NCI-H510A treated with DMSO at 0.1 percent for 48 hours (cell line): ENCODE measurements around the gene NUTF2.
"Not testable (repeated sequence)": the region's sequence is repeated elsewhere in the genome, so short reads cannot be mapped to it uniquely, and the experiment has no call there.

Experiments
- DNase-seq: peaks from one replicate; lab custom pipeline; 2025; lab: John Stamatoyannopoulos, UW

The NUTF2 gene

DNA sequence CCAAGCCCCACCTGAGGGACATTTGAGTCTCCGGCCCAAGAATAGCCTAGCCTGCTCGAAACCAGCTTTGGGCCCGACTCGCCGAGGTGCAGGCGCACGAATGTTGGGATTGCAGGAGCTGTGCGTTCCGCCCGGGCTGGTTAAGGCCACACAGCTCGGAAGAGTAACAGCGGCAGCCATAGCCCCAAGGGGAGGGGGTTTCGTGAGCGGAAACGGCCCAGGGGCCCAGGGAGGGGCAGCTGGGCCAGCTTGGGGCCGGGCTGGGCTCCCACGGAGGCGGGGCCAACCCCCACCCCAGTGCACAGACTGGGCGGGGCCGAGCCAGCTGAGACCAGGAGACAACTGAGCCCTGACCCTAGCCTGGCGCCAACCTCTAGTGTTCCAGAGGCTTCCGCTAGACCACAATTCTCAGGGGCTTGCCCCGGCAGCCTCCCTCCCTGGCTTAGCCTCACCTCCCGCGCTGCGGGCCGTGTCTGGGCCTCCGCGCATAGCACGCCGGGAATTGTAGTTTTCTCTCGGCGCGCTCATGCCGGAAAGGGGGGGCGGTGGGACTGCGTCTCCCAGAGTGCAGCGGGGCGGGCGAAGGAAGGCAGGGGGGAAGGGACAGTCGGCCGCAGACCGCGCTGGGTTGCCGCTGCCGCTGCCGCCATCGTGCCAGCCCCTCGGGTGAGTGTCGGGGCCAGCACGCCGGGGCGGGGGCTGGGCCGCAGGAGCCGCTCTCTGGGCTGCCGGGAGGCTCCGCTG, at the start of gene NUTF2:
NUTF2 (plus strand) TSS at position 614 of the 744 bp plus-strand sequence. CDS start 18,198 bp downstream, outside the sequence.
- peak; percentile 86 for DNase-seq

DNA sequence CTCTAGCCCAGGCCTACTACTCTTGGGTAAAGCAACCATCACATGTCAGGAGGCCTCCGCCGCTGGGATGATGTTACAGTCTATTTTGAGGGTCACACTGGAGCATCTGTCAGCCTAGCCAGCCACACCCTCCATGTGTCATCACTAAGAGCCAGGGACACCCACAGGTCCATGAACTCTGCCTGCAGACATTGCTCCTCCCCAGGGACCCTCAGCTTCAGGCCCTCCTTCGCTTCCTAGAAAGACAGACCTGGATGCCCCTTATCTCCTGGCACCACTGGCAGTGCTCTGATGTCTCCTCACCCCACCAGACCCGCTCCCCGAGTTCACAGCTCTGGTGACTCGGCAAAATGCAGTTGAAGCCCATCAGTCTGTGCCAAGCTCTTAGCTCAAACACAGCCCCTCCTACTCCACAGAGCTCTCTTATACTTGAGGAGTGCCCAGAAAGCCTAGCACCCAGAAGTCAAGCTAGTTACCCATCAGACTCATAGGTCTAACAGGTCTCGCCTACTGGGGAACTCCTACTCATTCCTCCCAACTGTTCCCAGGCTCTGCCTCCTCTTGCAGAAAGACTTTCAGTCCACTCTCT, 46.3 kb upstream of the NUTF2 start:
- no peak for DNase-seq

DNA sequence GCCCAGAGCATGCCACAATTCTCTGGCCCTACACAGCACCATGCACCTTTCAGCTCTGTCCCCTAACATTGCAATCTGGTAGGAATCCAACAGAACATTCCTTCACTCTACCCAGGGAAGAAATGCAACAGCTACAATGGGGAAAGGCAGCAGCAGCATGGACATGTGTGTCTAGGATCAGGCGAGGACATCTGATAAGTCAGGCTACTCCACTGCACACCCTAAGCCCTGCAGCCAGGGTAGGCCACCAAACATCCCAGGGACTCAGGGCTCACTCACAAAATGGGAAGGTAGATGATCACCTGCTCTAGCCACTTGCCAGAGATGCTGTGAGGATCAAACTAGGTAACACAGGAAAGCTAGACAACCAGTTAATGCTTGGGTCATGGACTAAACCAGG, 45.5 kb upstream of the NUTF2 start:
- DNase-seq = no peak

DNA sequence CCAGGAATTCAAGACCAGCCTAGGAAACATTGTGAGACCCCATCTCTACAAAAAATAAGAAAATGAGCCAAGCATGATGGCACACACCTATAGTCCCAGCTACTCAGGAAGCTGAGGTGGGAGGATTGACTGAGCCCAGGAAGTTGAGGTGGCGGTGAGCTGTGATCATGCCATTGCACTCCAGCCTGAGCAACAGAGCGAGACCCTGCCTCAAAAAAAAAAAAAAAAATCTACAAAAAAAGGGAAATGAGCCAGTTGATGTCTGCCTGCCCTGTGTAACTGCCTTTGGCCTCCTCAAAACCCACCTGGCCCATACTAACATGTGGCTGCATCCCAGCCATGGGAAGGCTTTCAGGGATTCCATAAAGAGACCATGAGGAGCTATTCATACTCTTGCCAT, 44.9 kb upstream of the NUTF2 start:
- no peak for DNase-seq

DNA sequence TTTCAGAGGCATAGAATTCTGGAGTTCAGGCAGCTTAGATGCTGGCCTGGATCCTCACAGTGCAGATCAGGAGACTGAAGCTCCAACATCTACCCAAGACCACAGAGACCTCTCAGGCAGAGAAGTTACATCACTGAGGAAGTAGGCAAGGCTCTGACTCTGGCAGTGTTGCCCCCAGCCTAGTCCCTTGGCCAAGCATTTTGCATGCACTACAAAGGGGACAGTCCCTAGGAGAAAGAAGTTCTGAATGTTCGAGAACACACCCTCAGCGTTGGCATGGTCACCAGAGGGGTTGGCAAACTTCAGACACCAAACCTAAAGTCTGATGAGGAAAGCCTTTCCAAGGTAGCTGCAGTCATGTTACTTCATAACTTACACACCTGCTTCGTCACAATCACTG, 42.8 kb upstream of the NUTF2 start:
- no peak for DNase-seq

DNA sequence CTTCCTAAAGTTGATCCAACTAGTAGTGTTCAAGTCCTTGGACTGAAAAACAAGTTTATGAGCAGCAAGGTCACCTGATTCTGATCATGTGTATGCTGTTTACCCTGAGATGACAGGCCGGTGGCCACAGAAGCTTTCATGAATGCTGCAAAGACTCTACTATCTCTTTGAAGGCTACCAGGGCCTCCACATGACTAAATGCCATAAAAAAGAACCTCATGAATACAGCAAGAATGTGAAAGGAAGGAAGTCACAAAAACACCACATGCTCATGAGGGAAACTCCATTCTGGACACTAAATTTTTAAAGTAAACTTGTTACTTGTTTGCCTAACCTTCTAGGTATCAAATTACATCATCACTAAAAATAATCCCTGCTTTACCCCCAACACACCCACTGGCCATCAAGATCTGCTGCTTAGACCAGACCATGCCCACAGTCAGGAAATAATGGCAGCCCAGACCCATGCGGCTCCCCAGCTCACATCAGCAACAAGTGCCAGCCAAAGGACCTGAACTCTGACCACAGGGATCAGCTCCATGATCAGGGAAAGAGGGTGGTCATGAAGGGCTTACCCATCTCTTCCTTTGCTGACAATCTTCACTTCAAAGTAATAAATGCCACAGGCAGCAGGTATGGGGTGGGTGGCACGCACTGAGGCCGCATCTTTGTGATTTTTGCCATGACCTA, 41.7 kb upstream of the NUTF2 start:
- DNase-seq = no peak

DNA sequence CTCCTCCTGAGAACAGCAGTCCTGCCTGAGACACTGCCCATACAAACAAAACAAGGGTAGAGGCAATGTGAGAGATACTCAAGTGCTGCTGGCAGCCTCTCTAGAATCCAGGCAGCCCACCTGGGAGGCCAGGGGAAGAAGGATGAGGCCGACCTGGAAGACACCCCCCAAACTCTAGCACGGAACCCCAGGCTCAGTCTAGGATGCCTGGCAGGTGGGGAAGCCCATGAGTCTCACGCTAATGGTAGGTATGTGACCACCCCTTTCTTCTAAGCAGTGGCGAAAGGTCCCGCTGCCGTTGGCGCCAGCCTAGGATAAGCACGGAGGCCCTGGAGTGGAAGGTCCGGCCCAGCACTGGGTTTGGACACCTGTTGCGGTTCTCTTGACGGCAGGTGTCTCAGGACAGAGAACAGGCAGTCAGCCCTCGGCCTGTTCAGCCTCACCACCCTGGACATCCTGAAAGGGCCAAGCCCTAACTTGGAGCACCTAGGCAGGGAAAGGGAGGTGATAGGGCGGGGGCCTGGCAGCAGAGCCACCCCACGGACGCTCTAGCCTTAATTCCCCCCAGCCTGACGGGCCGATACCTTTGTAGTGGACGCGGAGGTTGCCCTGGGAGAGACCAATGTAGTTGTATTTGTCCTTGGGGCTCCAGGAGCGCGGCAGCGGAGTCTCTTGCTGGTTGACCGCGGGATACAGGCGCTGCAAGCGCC, 40.9 kb upstream of the NUTF2 start:
- no peak for DNase-seq

DNA sequence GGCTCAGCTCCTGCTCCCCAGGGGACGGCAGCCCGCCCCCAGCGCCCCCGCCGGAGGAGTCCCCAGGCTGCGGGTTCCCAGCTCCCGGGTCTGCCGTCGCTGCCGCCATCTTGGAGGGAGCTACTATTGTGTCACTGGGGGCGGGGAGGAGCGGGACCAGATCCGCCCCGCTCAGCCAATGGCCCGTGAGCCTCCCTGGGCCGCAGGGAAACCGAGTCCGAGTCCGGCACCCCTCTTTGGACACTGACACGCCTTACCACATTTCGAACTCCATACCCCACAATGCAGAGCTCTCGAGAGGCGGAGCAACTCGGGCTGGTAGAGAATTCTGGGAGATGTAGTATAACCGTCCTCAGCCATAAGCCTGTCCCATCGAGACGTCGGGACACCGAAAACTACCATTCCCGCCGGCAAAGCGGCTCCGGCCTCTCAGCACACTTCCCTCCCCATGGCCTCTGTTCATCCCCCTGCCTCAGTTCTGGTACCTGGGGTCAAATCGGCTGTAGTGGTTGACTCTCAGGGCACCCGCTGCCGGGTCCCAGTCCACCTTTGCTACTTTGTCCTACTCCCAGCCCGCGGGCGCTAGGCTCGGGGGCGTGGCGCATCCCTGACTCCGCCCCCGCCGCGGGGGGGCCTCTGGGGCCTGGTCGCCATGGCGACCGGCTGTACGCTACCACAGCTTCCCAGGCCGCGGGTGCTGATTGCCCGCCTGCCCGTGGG, 40.1 kb upstream of the NUTF2 start, which contains the start of the genes RANBP10 and TSNAXIP1:
RANBP10 (minus strand) TSS at position 133 of the 720 bp plus-strand sequence; CDS start at position 109, 24 bp downstream.
TSNAXIP1 (plus strand) TSS at position 462 of the 720 bp plus-strand sequence. CDS start 261 bp downstream, outside the sequence.
- DNase-seq = peak; percentile 95

DNA sequence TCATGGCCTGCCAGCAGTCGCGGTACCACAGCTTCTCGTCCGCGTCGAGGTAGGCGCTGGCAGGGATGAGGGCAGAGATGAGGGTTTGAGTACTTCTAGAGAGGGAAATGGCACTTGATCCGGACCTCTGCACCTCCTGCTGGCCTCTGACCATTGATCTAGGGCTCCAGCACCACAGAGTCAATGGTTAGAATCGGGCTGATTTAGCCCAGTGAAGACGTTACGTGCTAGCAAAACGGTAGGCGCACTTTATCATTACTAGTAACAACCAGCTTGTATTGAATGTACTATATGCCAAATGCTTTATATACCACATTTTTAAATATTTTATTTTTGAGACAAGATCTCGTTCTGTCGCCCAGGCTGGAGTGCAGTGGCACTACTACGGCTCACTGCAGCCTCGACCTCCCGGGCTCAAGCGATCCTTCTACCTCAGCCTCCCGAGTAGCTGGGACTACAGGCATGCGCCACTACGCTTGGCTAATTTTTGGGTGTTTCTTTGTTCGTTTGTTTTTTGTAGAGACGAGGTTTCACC, 39.5 kb upstream of the NUTF2 start:
- no peak for DNase-seq

DNA sequence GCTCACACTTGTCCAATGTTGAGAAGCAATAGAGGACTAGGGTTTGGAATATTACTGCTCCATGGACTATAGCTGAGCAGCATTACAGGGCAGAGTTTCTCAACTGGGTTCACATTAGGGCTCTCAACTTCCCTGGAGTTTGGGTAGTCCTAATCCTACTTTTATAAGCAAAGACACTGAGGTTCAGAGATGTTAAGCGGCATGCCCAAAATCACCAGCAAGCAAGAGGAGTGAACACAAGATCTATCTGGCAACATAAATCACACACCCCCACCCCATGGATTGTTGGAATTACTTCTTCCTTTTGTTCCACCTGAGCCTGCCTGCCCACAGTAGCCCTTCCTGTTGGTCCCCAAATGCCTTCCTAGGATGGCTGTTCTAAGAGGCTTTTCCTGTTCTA, 34.8 kb upstream of the NUTF2 start:
- DNase-seq = no peak

DNA sequence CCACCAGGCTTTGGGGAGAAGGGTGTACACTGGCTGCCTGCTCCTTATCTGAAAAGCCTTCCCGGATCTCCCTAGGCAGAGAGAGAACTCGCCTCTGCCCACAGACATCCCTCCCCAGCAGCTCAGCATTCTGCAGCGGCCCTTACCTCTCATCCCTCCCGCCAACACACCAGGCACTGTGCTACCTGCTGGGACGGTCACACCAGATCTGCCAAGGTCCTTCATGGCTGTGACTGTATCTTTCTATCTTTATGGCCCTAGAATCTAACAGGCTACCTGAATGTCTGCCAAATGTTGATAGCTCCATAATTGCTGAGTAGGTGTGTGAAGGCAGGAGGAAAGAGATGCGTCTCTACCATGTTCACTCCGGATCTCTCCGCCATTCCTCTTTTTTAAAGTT, 32.2 kb upstream of the NUTF2 start:
- no peak for DNase-seq

DNA sequence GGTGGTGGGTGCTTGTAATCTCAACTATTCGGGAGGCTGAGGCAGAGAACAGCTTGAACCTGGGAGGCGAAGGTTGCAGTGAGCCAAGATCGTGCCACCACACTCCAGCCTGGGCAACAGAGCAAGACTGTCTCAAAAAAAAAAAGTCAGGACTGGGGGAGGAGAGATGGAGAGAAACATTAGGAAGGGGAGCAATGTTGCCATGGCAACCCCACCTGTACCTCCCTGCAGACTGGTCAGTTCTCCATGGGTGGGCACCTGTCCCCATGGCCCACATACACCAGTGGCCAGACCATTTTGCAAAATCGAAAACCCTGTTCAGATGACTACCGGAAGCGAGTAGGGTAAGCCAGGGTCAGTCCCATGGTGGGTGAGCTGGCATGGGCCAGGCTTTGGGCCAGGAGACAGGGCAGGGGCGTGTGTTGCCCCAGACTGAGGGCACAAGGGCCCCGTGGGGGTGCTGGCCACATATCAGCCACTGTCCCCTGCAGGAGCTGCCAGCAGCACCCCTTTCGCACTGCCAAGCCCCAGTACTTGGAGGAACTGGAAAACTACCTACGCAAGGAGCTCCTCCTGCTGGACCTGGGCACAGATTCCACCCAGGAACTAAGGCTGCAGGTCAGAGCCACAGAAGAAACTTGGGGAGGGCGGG, 26.0 kb upstream of the NUTF2 start:
- DNase-seq = no peak

DNA sequence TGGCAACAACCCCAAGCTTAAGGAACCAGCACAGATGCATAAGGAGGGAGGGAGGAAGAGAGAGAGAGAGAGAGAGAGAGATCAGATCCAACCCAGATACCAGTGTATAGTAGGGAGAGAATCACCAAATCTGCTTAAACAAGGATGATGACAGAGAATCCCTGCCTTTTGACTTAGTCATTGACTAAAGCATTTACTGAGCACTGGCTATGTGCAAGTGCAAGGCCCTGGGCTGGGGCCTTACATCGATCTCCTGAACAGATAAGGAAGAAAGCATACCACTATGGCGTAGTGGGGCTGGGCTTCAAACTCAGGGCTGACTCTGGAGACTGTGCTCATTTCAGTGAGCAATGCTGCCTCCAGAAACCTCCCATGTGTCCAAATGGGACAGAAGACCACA, 24.2 kb upstream of the NUTF2 start:
- no peak for DNase-seq

DNA sequence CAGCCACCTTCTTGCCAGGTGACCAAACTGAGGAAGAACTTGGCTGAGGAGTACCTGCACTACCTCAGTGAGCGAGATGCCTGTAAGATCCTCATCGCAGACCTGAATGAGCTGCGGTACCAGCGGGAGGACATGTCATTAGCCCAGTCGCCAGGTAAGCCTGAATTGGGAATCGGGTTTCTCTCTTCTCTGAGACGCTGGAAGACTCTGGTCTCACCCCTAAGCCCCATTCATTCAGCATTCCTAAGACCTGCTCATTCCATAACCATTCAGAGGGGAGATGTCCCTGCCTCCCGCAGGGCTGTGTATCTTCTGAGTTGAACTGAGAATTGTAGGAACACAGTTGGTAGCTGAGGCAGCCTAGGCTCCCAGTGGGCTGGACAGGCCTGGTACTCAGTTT, 21.6 kb upstream of the NUTF2 start:
- no peak for DNase-seq

DNA sequence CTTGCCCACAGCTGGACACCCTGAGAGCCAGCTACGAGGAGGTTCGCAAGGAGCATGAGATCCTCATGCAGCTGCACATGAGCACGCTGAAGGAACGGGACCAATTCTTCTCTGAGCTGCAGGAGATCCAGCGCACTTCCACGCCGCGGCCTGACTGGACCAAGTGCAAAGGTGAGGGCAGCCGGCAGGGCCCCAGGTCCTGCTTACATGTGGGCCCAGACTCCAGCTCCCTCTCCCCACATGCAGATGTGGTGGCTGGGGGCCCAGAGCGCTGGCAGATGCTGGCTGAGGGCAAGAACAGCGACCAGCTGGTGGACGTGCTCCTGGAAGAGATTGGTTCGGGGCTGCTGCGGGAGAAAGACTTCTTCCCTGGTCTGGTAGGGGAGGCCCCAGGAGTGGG, 20.8 kb upstream of the NUTF2 start:
- no peak for DNase-seq

DNA sequence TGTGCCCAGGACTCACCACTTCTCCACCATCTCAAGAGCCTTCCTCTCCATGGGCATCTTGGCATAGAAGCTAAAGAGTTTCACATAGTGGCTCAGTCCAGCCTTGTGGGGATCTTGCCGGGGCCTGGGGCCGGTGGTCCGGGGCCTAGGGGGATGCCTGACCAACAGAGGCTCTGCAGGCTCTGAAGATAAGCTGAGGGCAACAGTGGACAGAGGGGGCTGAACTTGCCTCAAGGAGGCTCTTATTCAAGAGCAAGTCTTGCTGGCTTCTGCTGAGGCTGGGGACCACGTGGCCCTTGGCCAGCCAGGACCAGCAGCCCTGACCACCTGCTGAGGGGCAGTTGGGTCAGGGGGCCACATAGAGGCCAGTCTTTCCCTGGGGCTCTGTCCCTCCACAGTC, 18.1 kb upstream of the NUTF2 start:
- DNase-seq = no peak

DNA sequence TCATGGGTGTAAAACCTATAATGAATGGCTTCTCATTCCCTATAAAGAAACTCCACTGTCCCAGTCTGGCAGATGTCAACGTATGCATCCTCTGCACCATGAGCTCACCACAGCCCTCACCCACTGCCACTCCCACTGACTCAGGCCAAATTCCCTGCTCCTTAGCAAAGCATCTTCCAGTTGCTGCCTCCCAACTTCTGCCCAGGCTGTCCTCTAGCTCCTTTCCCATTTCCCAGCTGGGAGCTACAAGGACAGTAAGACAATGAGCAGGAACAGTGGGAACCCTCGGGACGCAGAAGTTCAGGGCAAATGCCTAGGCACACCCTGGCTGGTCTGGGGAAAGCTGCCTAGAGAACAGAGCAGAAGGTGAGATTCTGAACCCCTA, 13.7 kb upstream of the NUTF2 start:
- no peak for DNase-seq

DNA sequence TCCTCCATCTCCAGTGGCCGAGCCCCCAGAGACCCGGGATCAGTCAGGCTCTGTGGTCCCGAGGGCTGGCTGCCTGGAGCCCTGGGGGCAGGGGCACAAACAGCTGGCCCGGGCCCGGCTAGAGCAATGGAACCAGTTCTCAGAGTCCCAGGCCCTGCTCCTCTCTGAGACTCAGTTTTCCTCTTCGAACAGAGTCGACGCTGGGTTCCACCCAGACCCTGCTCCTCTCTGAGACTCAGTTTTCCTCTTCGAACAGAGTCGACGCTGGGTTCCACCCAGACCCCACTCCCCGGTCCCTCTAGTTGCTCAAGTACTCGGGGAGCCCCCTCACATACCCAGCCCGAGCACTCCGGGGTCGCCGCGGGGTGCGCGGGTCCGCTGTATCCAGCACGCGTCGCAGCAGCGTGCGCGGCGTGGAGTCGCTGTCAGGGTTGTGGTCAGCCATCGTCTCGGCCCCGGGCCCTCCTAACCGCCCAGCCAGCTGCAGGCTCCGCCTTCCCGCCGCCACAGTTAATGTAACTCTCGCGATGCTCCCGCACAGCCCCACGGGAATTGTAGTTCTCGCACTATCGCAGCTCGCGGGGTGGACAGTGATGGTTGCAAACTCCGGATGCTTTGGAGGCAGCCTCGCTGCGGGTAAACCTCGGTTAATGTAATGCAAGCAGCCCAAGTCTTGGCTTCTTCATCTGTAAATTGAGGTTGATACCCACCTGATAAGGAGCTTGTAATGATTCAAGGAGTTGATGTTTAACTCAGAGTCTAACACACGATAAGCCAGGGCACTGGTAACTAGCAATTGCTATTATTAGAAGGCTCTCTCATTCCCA, 13.1 kb upstream of the NUTF2 start:
- peak; percentile 83 for DNase-seq

DNA sequence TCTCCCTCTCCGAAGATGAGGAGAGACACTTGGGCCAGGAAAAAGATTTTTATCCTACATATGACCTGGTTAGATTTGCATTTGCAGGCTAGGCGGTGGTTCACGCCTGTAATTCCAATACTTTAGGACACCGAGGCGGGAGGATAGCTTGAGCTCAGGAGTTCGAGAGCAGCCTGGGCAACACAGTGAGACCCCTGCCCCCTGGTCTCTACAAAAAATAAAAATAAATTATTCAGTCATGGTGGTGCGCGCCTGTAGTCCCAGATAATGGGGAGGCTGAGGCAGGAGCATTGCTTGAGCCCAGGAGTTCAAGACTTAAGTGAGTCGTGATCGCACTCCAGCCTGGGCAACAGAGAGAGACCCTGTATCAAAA, 12.5 kb upstream of the NUTF2 start:
- DNase-seq = no peak

DNA sequence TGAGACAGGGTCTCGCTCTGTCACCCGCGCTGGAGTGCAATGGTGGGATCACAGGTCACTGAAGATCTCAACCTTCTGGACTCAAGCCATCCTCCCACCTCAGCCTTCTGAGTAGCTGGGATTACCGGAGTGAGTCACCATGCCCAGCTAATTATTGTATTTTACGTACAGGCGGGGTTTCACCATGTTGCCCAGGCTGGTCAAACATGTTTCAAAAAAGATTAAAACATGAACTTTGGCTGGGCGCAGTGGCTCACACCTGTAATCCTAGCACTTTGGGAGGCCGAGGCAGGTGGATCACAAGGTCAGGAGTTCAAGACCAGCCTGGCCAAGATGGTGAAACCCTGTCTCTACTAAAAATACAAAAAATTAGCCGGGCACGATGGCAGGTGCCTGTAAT, 9.5 kb upstream of the NUTF2 start:
- not testable (repeated sequence) for DNase-seq
